GM18951 (cell line): Measurements from ENCODE around the gene PKN3.
"Not testable (repeated sequence)": the region's sequence is repeated elsewhere in the genome, so short reads cannot be mapped to it uniquely, and the experiment has no call there.

ENCODE experiments used
- POLR2A ChIP-seq: IDR thresholded peaks from 4 replicates; pipeline ENCODE4 v1.6.1; 2011; ENCODE audit warnings: mild to moderate bottlenecking; ENCODE audit not compliant: insufficient read length, insufficient read depth; ENCODE audit errors: extremely low read depth
- in situ Hi-C: fragments of 300-500 bp; cut with MboI; formaldehyde crosslinking; loops from one replicate; pipeline ENCODE4 v1.12.0; 2022; ENCODE audit warnings: low sequenced_read_pairs, mixed read lengths, inconsistent platforms; ENCODE audit not compliant: unreplicated experiment

PKN3 gene

GRCh38 chr9:128685636-128686489, 16.4 kb upstream of the PKN3 start:
- no peak for TF ChIP-seq POLR2A
- in situ Hi-C loops: no loop called here

GRCh38 chr9:128687453-128687852, 14.8 kb upstream of the PKN3 start:
- in situ Hi-C loops: no loop called here
- TF ChIP-seq POLR2A: no peak

- peak; percentile 92 for TF ChIP-seq POLR2A
- in situ Hi-C loops: no loop called here
These were observed 13.6 kb upstream of the PKN3 start, which contains the start of gene SET for GRCh38 chr9:128688501-128689292. TSS of gene SET (plus strand) at chr9:128689222. CDS start at chr9:128689583, 361 bp downstream.

GRCh38 chr9:128689293-128689774, 13.0 kb upstream of the PKN3 start:
- no peak for TF ChIP-seq POLR2A
- in situ Hi-C loops: no loop called here

GRCh38 chr9:128689820-128690683, 12.3 kb upstream of the PKN3 start:
- no peak for TF ChIP-seq POLR2A
- in situ Hi-C loops: no loop called here

- TF ChIP-seq POLR2A: no peak
- in situ Hi-C loops: no loop called here
These were observed 11.6 kb upstream of the PKN3 start for GRCh38 chr9:128690684-128691034.

GRCh38 chr9:128693738-128694137, 8.6 kb upstream of the PKN3 start:
- in situ Hi-C loops: not testable (repeated sequence)

GRCh38 chr9:128694344-128694743, 8.0 kb upstream of the PKN3 start:
- no peak for TF ChIP-seq POLR2A
- in situ Hi-C loops: no loop called here

- in situ Hi-C loops: no loop called here
- peak; percentile 27 for TF ChIP-seq POLR2A
These were observed 5.2 kb upstream of the PKN3 start for GRCh38 chr9:128696923-128697707.

- in situ Hi-C loops: not testable (repeated sequence)
These were observed 3.1 kb upstream of the PKN3 start for GRCh38 chr9:128699096-128699795.

- no peak for TF ChIP-seq POLR2A
- in situ Hi-C loops: no loop called here
These were observed 962 bp upstream of the PKN3 start for GRCh38 chr9:128701227-128701854.
